GM23338 (cell line): ENCODE data around the gene GSTP1.

Experiments used
- CTCF ChIP-seq, 2 experiments: fragments of 200-600 bp in 1 of 2; sonication (generic) in 1 of 2; conservative IDR thresholded peaks; 2 replicates each; pipeline versions ENCODE4 v1.5.1 to v1.6.1; 2016 to 2017; ENCODE audit warnings: antibody characterized with exemption in 2 of 2, low read depth in 2 of 2, mild to moderate bottlenecking in 2 of 2, moderate library complexity in 1 of 2
- POLR2AphosphoS5 ChIP-seq: IDR thresholded peaks from 2 replicates; pipeline ENCODE4 v1.6.1; 2016; ENCODE audit warnings: antibody characterized with exemption, low read depth
- REST ChIP-seq: IDR thresholded peaks from one replicate; pipeline ENCODE4 v1.6.1; 2018; ENCODE audit warnings: antibody characterized with exemption; ENCODE audit not compliant: unreplicated experiment
- ZNF331 ChIP-seq: fragments of 250-450 bp; sonication (Bioruptor Pico); IDR thresholded peaks from 2 replicates; pipeline ENCODE4 v1.5.0; 2020; ENCODE audit warnings: low read depth, mild to moderate bottlenecking, moderate library complexity

GRCh38 chr11:67607507-67607906 lies 23.9 kb downstream of the GSTP1 start:
- no peak for TF ChIP-seq POLR2AphosphoS5
- no peak for TF ChIP-seq REST
- no peak for TF ChIP-seq ZNF331 (CRISPR knock-in tag)
- TF ChIP-seq CTCF (conservative IDR thresholded peaks at IDR 0.05; ENCODE audit: low read depth in 2 of 2), result no peak
